HepG2 (cell line): ENCODE data around the gene EIF3A. TPM values are rescaled to one million over a fixed set of nuclear protein-coding genes. Genes with fewer than 3 reads are reported as not detected.

Experiments used
- CSRNP2 ChIP-seq: sonication (generic); formaldehyde crosslinking; conservative IDR thresholded peaks from 2 replicates; pipeline ENCODE4 v1.8.0; 2022; ENCODE audit warnings: low read depth, missing genetic modification reagents
- FOXP4 ChIP-seq: sonication (generic); formaldehyde crosslinking; IDR thresholded peaks from 2 replicates; pipeline ENCODE4 v1.4.0; 2020; ENCODE audit warnings: missing genetic modification reagents
- MTA3 ChIP-seq: sonication (generic); formaldehyde crosslinking; IDR thresholded peaks from 2 replicates; pipeline ENCODE4 v1.4.0; 2020; ENCODE audit warnings: missing genetic modification reagents
- NAIF1 ChIP-seq: sonication (generic); formaldehyde crosslinking; IDR thresholded peaks from 2 replicates; pipeline ENCODE4 v1.5.0; 2020; ENCODE audit warnings: mild to moderate bottlenecking, missing genetic modification reagents, borderline replicate concordance
- NR1H2 ChIP-seq: sonication (generic); formaldehyde crosslinking; IDR thresholded peaks from 2 replicates; pipeline ENCODE4 v1.8.1; 2022; ENCODE audit warnings: low read depth, missing genetic modification reagents, borderline replicate concordance
- PHF5A ChIP-seq: IDR thresholded peaks from one replicate; pipeline ENCODE4 v1.6.1; 2018; ENCODE audit warnings: low read depth, missing genetic modification reagents; ENCODE audit not compliant: unreplicated experiment
- PLSCR1 ChIP-seq: sonication (generic); formaldehyde crosslinking; IDR thresholded peaks from 2 replicates; pipeline ENCODE4 v1.5.0; 2020; ENCODE audit warnings: missing genetic modification reagents, mild to moderate bottlenecking, borderline replicate concordance
- REL ChIP-seq: sonication (generic); formaldehyde crosslinking; conservative IDR thresholded peaks from 2 replicates; pipeline ENCODE4 v1.8.0; 2022; ENCODE audit warnings: mild to moderate bottlenecking, missing genetic modification reagents, moderate library complexity
- SSRP1 ChIP-seq: IDR thresholded peaks from 2 replicates; pipeline ENCODE4 v1.6.1; 2016; ENCODE audit warnings: control low read depth
- TBX3 ChIP-seq: fragments of 450-650 bp; IDR thresholded peaks from 2 replicates; pipeline ENCODE4 v1.6.1; 2017; ENCODE audit warnings: antibody characterized with exemption, mild to moderate bottlenecking, inconsistent platforms, borderline replicate concordance
- ZBTB34 ChIP-seq: sonication (generic); formaldehyde crosslinking; IDR thresholded peaks from 2 replicates; pipeline ENCODE4 v1.8.0; 2022; ENCODE audit warnings: mild to moderate bottlenecking, missing genetic modification reagents
- ZFY ChIP-seq: sonication (generic); formaldehyde crosslinking; IDR thresholded peaks from 2 replicates; pipeline ENCODE4 v1.4.0; 2020; ENCODE audit warnings: missing genetic modification reagents
- ZKSCAN5 ChIP-seq: sonication (generic); formaldehyde crosslinking; IDR thresholded peaks from 2 replicates; pipeline ENCODE4 v1.5.1; 2020; ENCODE audit warnings: mild to moderate bottlenecking, missing genetic modification reagents
- ZNF672 ChIP-seq: sonication (generic); formaldehyde crosslinking; IDR thresholded peaks from 2 replicates; pipeline ENCODE4 v1.8.1; 2022; ENCODE audit warnings: missing genetic modification reagents
- ZNF7 ChIP-seq: IDR thresholded peaks from 2 replicates; pipeline ENCODE4 v1.6.1; 2016; ENCODE audit warnings: missing biosample characterization, missing genetic modification reagents
- ZSCAN5A ChIP-seq: sonication (generic); formaldehyde crosslinking; IDR thresholded peaks from 2 replicates; pipeline ENCODE4 v1.8.0; 2022; ENCODE audit warnings: mild to moderate bottlenecking, missing genetic modification reagents, borderline replicate concordance
- polyA plus RNA-seq, 8 experiments: library from polyadenylated mRNA; depleted of rRNA in 3 of 8; stranded (reverse) in 7 of 8; unstranded in 1 of 8; fragments of >200 nt; fragmentation: Illumina TruSeq in 4 of 8; extraction: Trizol in 4 of 8; gene quantifications; 2 replicates each; pipeline versions ENCODE4 v1.2.1 to v1.2.3, GENCODE V29; 2011 to 2016; ENCODE audit warnings: low read depth in 4 of 8, missing spikeins in 1 of 8, mixed read lengths in 1 of 8; ENCODE audit not compliant: insufficient read depth in 1 of 8
- total RNA-seq, 5 experiments: library from RNA; depleted of rRNA; stranded (reverse); fragments of >200 nt; fragmentation: Illumina TruSeq; extraction: Trizol; gene quantifications; 2 replicates each; pipeline ENCODE4 v1.2.3, GENCODE V29; 2016; ENCODE audit warnings: low read depth in 1 of 5

Gene EIF3A
- total and polyA plus RNA-seq, 2 of the 13 experiments (the other 11 are each of a cell fraction or from before 2014, with no cell fraction given) = 25.6 to 117 TPM

- TF ChIP-seq ZSCAN5A (CRISPR knock-in tag) (no peak), REL (CRISPR knock-in tag) (no peak), NR1H2 (CRISPR knock-in tag) (no peak), PLSCR1 (CRISPR knock-in tag) (no peak), NAIF1 (no peak), SSRP1 (CRISPR knock-in tag) (peak; percentile 72; the same call in 1 of the 2 replicates), PHF5A (CRISPR knock-in tag) (peak; percentile 35), ZKSCAN5 (no peak), ZNF672 (CRISPR knock-in tag) (no peak), ZFY (CRISPR knock-in tag) (peak; percentile 45; the same call in 1 of the 2 replicates), MTA3 (CRISPR knock-in tag) (no peak), ZBTB34 (CRISPR knock-in tag) (peak; percentile 74; the same call in 1 of the 2 replicates), TBX3 (no peak), FOXP4 (CRISPR knock-in tag) (peak; percentile 87), ZNF7 (CRISPR knock-in tag) (no peak), CSRNP2 (CRISPR knock-in tag) (no peak)
Observed at GRCh38 chr10:119113751-119114732, 33.4 kb upstream of the EIF3A start (continued).
